HepG2 (cell line): ENCODE results near the gene POTED. TPM values are rescaled to one million over a fixed set of nuclear protein-coding genes. Genes with fewer than 3 reads are reported as not detected.
"Not testable (repeated sequence)": the region's sequence is repeated elsewhere in the genome, so short reads cannot be mapped to it uniquely, and the experiment has no call there.

ENCODE experiments used
- ATAC-seq: fragments of 200-7000 bp; cut with Tn5 transposase; 3 replicates; pipeline ENCODE4 v1.9.1; 2020; ENCODE audit warnings: mild to moderate bottlenecking, moderate library complexity
- Bru-seq: library from RNA; stranded (reverse); fragments of 400-500 nt; gene quantifications from one replicate; lab custom pipeline; 2021; lab: Mats Ljungman, UMichigan
- BruChase-seq, 2 experiments: library from RNA; stranded (reverse); fragments of 400-500 nt; gene quantifications; one replicate each; lab custom pipeline; 2021; lab: Mats Ljungman, UMichigan
- BruUV-seq: library from RNA; stranded (reverse); fragments of 400-500 nt; replicated peaks from 2 replicates; lab custom pipeline; 2021; lab: Mats Ljungman, UMichigan
- CTCF ChIA-PET: fragments of 300-600 bp; formaldehyde crosslinking; extraction: SDS; loops from one replicate; lab custom pipeline; 2021; ENCODE audit warnings: low total read pairs, inconsistent platforms, low intra/inter-chr PET ratio; lab: Yijun Ruan, JAX
- POLR2A ChIA-PET: fragments of 350-600 bp; sonication (Branson Sonifier 250); formaldehyde crosslinking; loops from one replicate; lab custom pipeline; 2020; ENCODE audit warnings: antibody characterized with exemption, inconsistent platforms; lab: Yijun Ruan, JAX
- DNase-seq: peaks from one replicate; pipeline ENCODE4 v3.0.0-alpha.2; 2015; ENCODE audit warnings: low spot score
- FAIRE-seq: peaks from 3 replicates; lab custom pipeline; 2011; peaks lifted over from hg19 to GRCh38; lab: Jason Lieb, UNC
- H2AFZ ChIP-seq: one replicate; pipeline ENCODE4 v1.6.1; 2011; ENCODE audit warnings: low read length, inconsistent platforms
- H3K27ac ChIP-seq: fragments of 300-600 bp; 3 replicates; pipeline ENCODE4 v1.8.0; 2011; ENCODE audit warnings: mixed run types, mild to moderate bottlenecking, mixed read lengths, low read length, inconsistent platforms; ENCODE audit not compliant: insufficient read depth; ENCODE audit errors: extremely low read length
- H3K27me3 ChIP-seq, 2 experiments: fragments of 200-600 bp in 1 of 2; 2 replicates in 1 of 2; 3 replicates in 1 of 2; pipeline versions ENCODE4 v1.6.0 to v1.8.0; 2011; ENCODE audit warnings: low read length in 2 of 2, mild to moderate bottlenecking in 2 of 2, moderate library complexity in 2 of 2, inconsistent platforms in 1 of 2; ENCODE audit not compliant: insufficient read depth in 2 of 2, control insufficient read depth in 1 of 2
- H3K36me3 ChIP-seq, 2 experiments: fragments of 200-600 bp in 1 of 2; replicated peaks in 1 of 2; 2 replicates in 1 of 2; 3 replicates in 1 of 2; pipeline versions ENCODE4 v1.5.1 to v1.8.0; 2011; ENCODE audit warnings: low read length in 2 of 2, inconsistent platforms in 1 of 2; ENCODE audit not compliant: insufficient read depth in 2 of 2, control insufficient read depth in 1 of 2
- H3K4me1 ChIP-seq: 2 replicates; pipeline ENCODE4 v1.5.1; 2012; ENCODE audit warnings: low read length, inconsistent platforms; ENCODE audit not compliant: insufficient read depth
- H3K4me2 ChIP-seq: 2 replicates; pipeline ENCODE4 v1.6.0; 2011; ENCODE audit warnings: low read depth, low read length, inconsistent platforms
- H3K4me3 ChIP-seq, 3 experiments: fragments of 200-600 bp in 1 of 3; sonication (generic), shearing (Covaris generic) in 1 of 3; replicated peaks in 1 of 3; 2 replicates each; pipeline ENCODE4 v1.5.1; 2011 to 2016; ENCODE audit warnings: low read length in 3 of 3, inconsistent platforms in 2 of 3, low read depth in 2 of 3, mild to moderate bottlenecking in 2 of 3, control low read depth in 1 of 3, mixed read lengths in 1 of 3; ENCODE audit not compliant: insufficient read depth in 1 of 3
- H3K79me2 ChIP-seq: one replicate; pipeline ENCODE4 v1.6.1; 2011; ENCODE audit warnings: low read length, inconsistent platforms; ENCODE audit not compliant: insufficient read depth
- H3K9ac ChIP-seq: 2 replicates; pipeline ENCODE4 v1.6.0; 2011; ENCODE audit warnings: mild to moderate bottlenecking, low read depth, low read length, inconsistent platforms; ENCODE audit not compliant: insufficient read depth
- H3K9me3 ChIP-seq: 2 replicates; pipeline ENCODE4 v1.5.1; 2012; ENCODE audit warnings: mild to moderate bottlenecking, low read length
- H4K20me1 ChIP-seq: 2 replicates; pipeline ENCODE4 v1.6.0; 2011; ENCODE audit warnings: inconsistent platforms, mild to moderate bottlenecking, low read length, moderate library complexity; ENCODE audit not compliant: insufficient read depth
- WGBS: methylation state at CpG from one replicate; pipeline ENCODE4 v1.1.6; 2017; ENCODE audit warnings: low lambda C conversion rate; 5-methylcytosine and 5-hydroxymethylcytosine counted together
- in situ Hi-C: cut with HindIII; loops from 2 replicates; pipeline ENCODE4 v1.10.0; 2017; ENCODE audit warnings: low pct_unique_long_range_greater_than_20kb; ENCODE audit not compliant: extremely low pct_ligation_motif_present
- intact Hi-C: fragments of 100-400 bp; cut with micrococcal nuclease; formaldehyde crosslinking; loops from one replicate; pipeline ENCODE4 v1.10.0; 2022; ENCODE audit not compliant: unreplicated experiment
- long read RNA-seq, 2 experiments: library from RNA in 1 of 2; library from polyadenylated mRNA in 1 of 2; stranded (forward) in 1 of 2; unstranded in 1 of 2; transcript quantifications; one replicate each; pipeline ENCODE4 v2.0.0, GENCODE V29; 2019 to 2022
- polyA minus RNA-seq, 3 experiments: library from RNA; depleted of rRNA, polyadenylated mRNA; stranded (reverse); fragments of >200 nt; gene quantifications; 2 replicates each; pipeline ENCODE4 v1.2.3, GENCODE V29; 2011; ENCODE audit warnings: low replicate concordance in 1 of 3
- polyA plus RNA-seq, 8 experiments: library from polyadenylated mRNA; depleted of rRNA in 3 of 8; stranded (reverse) in 7 of 8; unstranded in 1 of 8; fragments of >200 nt; fragmentation: Illumina TruSeq in 4 of 8; extraction: Trizol in 4 of 8; gene quantifications; 2 replicates each; pipeline versions ENCODE4 v1.2.1 to v1.2.3, GENCODE V29; 2011 to 2016; ENCODE audit warnings: low read depth in 4 of 8, missing spikeins in 1 of 8, mixed read lengths in 1 of 8; ENCODE audit not compliant: insufficient read depth in 1 of 8
- total RNA-seq, 5 experiments: library from RNA; depleted of rRNA; stranded (reverse); fragments of >200 nt; fragmentation: Illumina TruSeq; extraction: Trizol; gene quantifications; 2 replicates each; pipeline ENCODE4 v1.2.3, GENCODE V29; 2016; ENCODE audit warnings: low read depth in 1 of 5

Gene POTED
- not detected in 2 replicates for total RNA-seq (2016; rRNA removed; fragmentation: Illumina TruSeq; extraction: Trizol)
- total RNA-seq (2016; cell fraction: cytosol; rRNA removed; fragmentation: Illumina TruSeq; extraction: Trizol; ENCODE audit: low read depth) = not detected in 2 replicates
- total RNA-seq (2016; cell fraction: insoluble cytoplasmic fraction; rRNA removed; fragmentation: Illumina TruSeq; extraction: Trizol) = not detected in 2 replicates
- total RNA-seq (2016; cell fraction: membrane; rRNA removed; fragmentation: Illumina TruSeq; extraction: Trizol) = not detected in 2 replicates
- total RNA-seq (2016; cell fraction: nucleus; rRNA removed; fragmentation: Illumina TruSeq; extraction: Trizol) = not detected in 2 replicates
- polyA plus RNA-seq (2011; rRNA removed) = not detected in 2 replicates
- polyA plus RNA-seq (2011; cell fraction: cytosol; rRNA removed) = not detected in 2 replicates
- not detected in 2 replicates for polyA plus RNA-seq (2011; cell fraction: nucleus; rRNA removed)
- polyA plus RNA-seq (2012) = not detected in 2 replicates
- not detected in 2 replicates for polyA plus RNA-seq (2016; cell fraction: cytosol; fragmentation: Illumina TruSeq; extraction: Trizol; ENCODE audit: low read depth)
- not detected in 2 replicates for polyA plus RNA-seq (2016; cell fraction: insoluble cytoplasmic fraction; fragmentation: Illumina TruSeq; extraction: Trizol; ENCODE audit: low read depth)
- not detected in 2 replicates for polyA plus RNA-seq (2016; cell fraction: membrane; fragmentation: Illumina TruSeq; extraction: Trizol; ENCODE audit: low read depth)
- not detected in 2 replicates for polyA plus RNA-seq (2016; cell fraction: nucleus; fragmentation: Illumina TruSeq; extraction: Trizol; ENCODE audit: insufficient read depth, low read depth)
- not detected in 2 replicates for polyA minus RNA-seq (2011; rRNA and poly(A)+ RNA removed; ENCODE audit: low replicate concordance)
- not detected in 2 replicates for polyA minus RNA-seq (2011; cell fraction: cytosol; rRNA and poly(A)+ RNA removed)
- not detected in 2 replicates for polyA minus RNA-seq (2011; cell fraction: nucleus; rRNA and poly(A)+ RNA removed)
- Bru-seq, nascent RNA = not detected
- not detected for BruChase-seq, experiment 1, labeled RNA remaining after a 6-hour chase
- not detected for BruChase-seq, experiment 2, labeled RNA remaining after a 2-hour chase
- long read RNA-seq, experiment 1 = 0 reads
- long read RNA-seq, experiment 2 = 0 reads

- H3K4me1 ChIP-seq, H3K79me2 ChIP-seq, in situ Hi-C loops, BruUV-seq, H3K27me3 ChIP-seq, H3K9ac ChIP-seq, FAIRE-seq, intact Hi-C loops, DNase-seq, POLR2A ChIA-PET, H3K4me3 ChIP-seq, H3K4me2 ChIP-seq, H3K27ac ChIP-seq, H2AFZ ChIP-seq, H3K36me3 ChIP-seq, ATAC-seq, H4K20me1 ChIP-seq, CTCF ChIA-PET, H3K9me3 ChIP-seq: not testable (repeated sequence)
- WGBS = no CpG with 5 or more reads among the region's 42 CpGs
Observed at GRCh38 chr21:13609477-13609876, at the start of gene POTED. Gene POTED, plus strand, starts transcription at chr21:13609777. Its CDS starts 452 bp downstream, at chr21:13610229.

DNA sequence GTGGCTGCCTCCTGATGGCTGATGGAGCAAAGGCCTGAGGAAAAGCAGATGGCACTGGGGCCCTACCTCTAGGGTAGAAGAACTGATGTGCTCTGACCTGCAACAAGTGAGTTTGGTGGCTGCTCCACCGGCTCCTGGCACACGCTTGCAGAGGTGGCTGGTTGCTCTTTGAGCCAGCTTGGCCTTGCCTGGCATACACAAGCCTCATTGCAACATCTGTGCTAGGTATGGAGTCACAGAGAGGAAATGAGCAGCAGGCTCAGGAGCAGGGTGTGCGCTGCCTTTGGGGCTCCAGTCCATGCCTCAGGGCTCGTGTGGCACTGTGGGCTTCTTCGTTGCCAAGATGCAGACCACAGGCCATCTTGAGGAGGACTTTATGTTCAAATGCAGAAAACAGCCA is 40.5 kb downstream of the POTED start:
- H3K27ac ChIP-seq, H3K4me3 ChIP-seq, intact Hi-C loops, ATAC-seq, H3K79me2 ChIP-seq, BruUV-seq, H3K27me3 ChIP-seq, DNase-seq, H3K4me1 ChIP-seq, FAIRE-seq, POLR2A ChIA-PET, H3K4me2 ChIP-seq, CTCF ChIA-PET, H2AFZ ChIP-seq, H3K9me3 ChIP-seq, H3K9ac ChIP-seq, in situ Hi-C loops, H4K20me1 ChIP-seq, H3K36me3 ChIP-seq: not testable (repeated sequence)
- WGBS = no CpG with 5 or more reads among the region's 5 CpGs

- not testable (repeated sequence) for H3K36me3 ChIP-seq, H3K4me3 ChIP-seq
Observed at GRCh38 chr21:13651746-13652145, 42.2 kb downstream of the POTED start.

More at GRCh38 chr21:13651746-13652145, 42.2 kb downstream of the POTED start:
- H4K20me1 ChIP-seq, POLR2A ChIA-PET, H3K79me2 ChIP-seq, CTCF ChIA-PET, H3K4me2 ChIP-seq, DNase-seq, intact Hi-C loops, H3K9ac ChIP-seq, in situ Hi-C loops, H2AFZ ChIP-seq, H3K4me1 ChIP-seq, H3K9me3 ChIP-seq, H3K27ac ChIP-seq, H3K27me3 ChIP-seq, ATAC-seq, BruUV-seq, FAIRE-seq: not testable (repeated sequence)
- 50% methylated on average over 1 of the region's 6 CpGs for WGBS
